VCaP (cell line): Measurements from ENCODE around the gene BAZ2B.

Source experiments
- H3K27ac ChIP-seq: fragments of 450-650 bp; 2 replicates; pipeline ENCODE4 v1.5.1; 2017
- CTCF ChIP-seq: fragments of 450-650 bp; conservative IDR thresholded peaks from 2 replicates; pipeline ENCODE4 v1.5.1; 2017; ENCODE audit warnings: mild to moderate bottlenecking, moderate library complexity

BAZ2B gene

GRCh38 chr2:159559034-159559433, 57.3 kb downstream of the BAZ2B start:
- H3K27ac ChIP-seq = no peak overlapping the region
- TF ChIP-seq CTCF = no peak

GRCh38 chr2:159558479-159558878, 57.9 kb downstream of the BAZ2B start:
- H3K27ac ChIP-seq = no peak overlapping the region
- TF ChIP-seq CTCF = no peak

- peak; percentile 72 for TF ChIP-seq CTCF
- no peak overlapping the region for H3K27ac ChIP-seq
Measured at GRCh38 chr2:159557437-159558034, 58.8 kb downstream of the BAZ2B start.

DNA sequence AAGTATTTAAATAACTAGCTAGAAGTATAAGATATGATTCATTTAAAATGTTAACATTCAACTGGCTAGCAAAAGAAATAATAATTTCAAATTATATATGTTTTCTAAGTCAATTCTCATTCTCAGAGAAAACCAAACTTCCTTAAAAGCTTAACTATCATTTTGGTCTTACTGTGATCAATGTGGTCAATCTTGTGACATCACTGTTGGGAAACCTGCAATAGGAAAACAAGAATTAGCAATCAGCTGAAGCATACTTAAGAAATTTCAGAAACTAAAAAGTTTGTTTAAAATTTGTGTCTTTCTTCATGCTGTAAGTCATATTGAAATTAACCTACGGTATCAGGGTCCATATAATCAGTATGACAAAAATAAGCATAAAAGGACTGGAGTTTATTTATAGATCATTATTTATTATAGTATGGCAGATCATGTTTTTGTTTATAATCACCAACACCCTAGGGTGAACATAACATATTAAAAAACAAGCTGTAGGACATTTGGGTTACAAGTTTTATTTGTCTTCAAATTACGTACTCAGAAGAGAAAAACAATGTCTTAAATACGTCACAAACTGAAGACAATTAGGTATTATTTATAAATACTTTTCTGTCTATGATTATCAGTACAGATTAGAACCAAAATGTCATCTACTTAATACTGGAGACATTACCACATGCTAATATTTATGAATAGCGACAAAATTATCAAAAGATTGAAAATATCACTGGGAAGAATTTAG, 60.5 kb downstream of the BAZ2B start:
- TF ChIP-seq CTCF = no peak
- no peak overlapping the region for H3K27ac ChIP-seq

DNA sequence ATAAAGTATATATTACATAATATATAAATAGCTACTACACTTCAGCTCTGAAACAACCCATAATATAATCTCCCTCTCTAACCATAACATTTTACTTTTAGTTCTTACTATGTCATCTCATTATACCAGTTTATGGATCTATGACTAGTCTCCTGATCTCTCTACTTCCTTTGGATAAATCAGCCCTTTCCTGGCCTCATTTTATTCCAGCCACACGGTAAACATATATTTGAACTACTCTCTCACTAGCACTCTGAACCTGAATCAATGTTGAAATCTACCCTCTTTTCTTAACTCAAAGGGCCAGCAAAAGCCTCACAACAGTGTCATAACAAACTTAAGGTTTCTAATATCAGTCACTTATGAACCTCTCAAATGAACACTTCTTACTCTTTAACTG, 62.6 kb downstream of the BAZ2B start:
- TF ChIP-seq CTCF = no peak
- no peak overlapping the region for H3K27ac ChIP-seq

GRCh38 chr2:159551806-159552205, 64.5 kb downstream of the BAZ2B start:
- no peak overlapping the region for H3K27ac ChIP-seq
- no peak for TF ChIP-seq CTCF

GRCh38 chr2:159550231-159550630, 66.1 kb downstream of the BAZ2B start:
- TF ChIP-seq CTCF = no peak
- no peak overlapping the region for H3K27ac ChIP-seq
